Measurements from ENCODE around the gene AURKB. TPM values are rescaled to one million over a fixed set of nuclear protein-coding genes. Genes with fewer than 3 reads are reported as not detected.

Gene AURKB
- total and polyA plus RNA-seq, 2 of the 13 experiments (the other 11 are each of a cell fraction or from before 2014, with no cell fraction given): 29.5 to 75.3 TPM

DNA sequence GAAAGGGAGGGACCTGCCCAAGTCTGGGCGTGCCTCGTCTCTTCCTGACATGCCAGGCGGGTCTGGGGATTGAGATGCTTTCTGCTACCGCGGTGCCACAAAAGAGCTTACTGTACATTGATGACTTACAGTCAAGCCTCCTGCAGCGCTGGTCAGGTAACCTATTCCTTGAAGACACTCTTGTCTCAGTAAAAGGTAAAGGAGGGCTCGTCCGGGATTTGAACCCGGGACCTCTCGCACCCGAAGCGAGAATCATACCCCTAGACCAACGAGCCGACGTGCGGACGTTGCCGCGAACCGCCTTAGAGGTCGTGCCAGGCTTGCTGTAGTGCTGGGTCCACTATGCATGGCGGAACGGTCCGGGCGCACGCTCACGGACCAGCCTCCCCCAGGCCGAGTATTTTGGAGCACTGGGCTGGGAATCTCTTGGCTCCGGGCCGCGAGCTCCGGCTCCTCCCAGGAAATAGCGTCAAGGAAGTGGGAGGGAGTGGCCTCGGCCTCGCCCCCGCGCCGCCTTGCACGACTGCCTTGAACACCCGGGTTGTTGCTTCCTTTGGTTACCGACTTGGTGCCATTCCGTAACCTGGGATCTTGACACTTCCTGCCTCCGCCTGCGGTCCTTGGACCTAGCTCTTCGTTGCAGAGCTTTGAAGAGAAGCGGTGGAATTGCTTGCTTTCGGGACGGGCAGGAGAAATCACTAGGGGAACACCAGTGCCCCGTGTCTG is 12.4 kb upstream of the AURKB start (continued):
- TF ChIP-seq, protein P1, sequence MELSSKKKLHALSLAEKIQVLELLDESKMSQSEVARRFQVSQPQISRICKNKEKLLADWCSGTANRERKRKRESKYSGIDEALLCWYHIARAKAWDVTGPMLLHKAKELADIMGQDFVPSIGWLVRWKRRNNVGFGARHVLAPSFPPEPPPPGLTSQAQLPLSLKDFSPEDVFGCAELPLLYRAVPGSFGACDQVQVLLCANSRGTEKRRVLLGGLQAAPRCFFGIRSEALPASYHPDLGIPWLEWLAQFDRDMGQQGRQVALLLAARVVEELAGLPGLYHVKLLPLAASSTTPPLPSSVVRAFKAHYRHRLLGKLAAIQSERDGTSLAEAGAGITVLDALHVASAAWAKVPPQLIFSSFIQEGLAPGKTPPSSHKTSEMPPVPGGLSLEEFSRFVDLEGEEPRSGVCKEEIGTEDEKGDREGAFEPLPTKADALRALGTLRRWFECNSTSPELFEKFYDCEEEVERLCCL (CRISPR knock-in tag; IDR thresholded peaks at IDR 0.05; ENCODE audit: borderline replicate concordance): peak; percentile 57; the same call in 1 of the 2 replicates
- TF ChIP-seq GLI4 (CRISPR knock-in tag; IDR thresholded peaks at IDR 0.05; ENCODE audit: borderline replicate concordance) (0 out of 2 replicates have a peak, but pooled peaks have one; percentile 16), HOXA9 (CRISPR knock-in tag; IDR thresholded peaks at IDR 0.05; ENCODE audit: borderline replicate concordance) (no peak), CCAR2 (optimal IDR thresholded peaks at IDR 0.05; ENCODE audit: low read depth, low read length) (no peak), ZBTB7A (CRISPR knock-in tag; IDR thresholded peaks at IDR 0.05) (no peak), FOXM1 (CRISPR knock-in tag; IDR thresholded peaks at IDR 0.05) (no peak), SNAPC2 (CRISPR knock-in tag; IDR thresholded peaks at IDR 0.05) (peak; percentile 32; the same call in 1 of the 2 replicates), ZSCAN25 (CRISPR knock-in tag; IDR thresholded peaks at IDR 0.05) (no peak), MYC (CRISPR knock-in tag; IDR thresholded peaks at IDR 0.05; ENCODE audit: borderline replicate concordance) (peak; percentile 63), ZSCAN21 (CRISPR knock-in tag; IDR thresholded peaks at IDR 0.05; ENCODE audit: borderline replicate concordance) (peak; percentile 52; the same call in 1 of the 2 replicates), THYN1 (CRISPR knock-in tag; IDR thresholded peaks at IDR 0.05; ENCODE audit: borderline replicate concordance, low read depth) (0 out of 2 replicates have a peak, but pooled peaks have one; percentile 61), FOXC1 (CRISPR knock-in tag; IDR thresholded peaks at IDR 0.05; ENCODE audit: borderline replicate concordance) (peak; percentile 85), ARNTL (CRISPR knock-in tag; IDR thresholded peaks at IDR 0.05) (peak; percentile 15; the same call in 1 of the 2 replicates), SIX4 (CRISPR knock-in tag; IDR thresholded peaks at IDR 0.05) (0 out of 2 replicates have a peak, but pooled peaks have one; percentile 22), ZNF7 (CRISPR knock-in tag; IDR thresholded peaks at IDR 0.05) (no peak; the same call in 1 of the 2 replicates), MBD4 (IDR thresholded peaks at IDR 0.05; ENCODE audit: borderline replicate concordance, low read length) (0 out of 2 replicates have a peak, but pooled peaks have one; percentile 3), GATA4 (IDR thresholded peaks at IDR 0.05; ENCODE audit: borderline replicate concordance, low read depth) (0 out of 2 replicates have a peak, but pooled peaks have one; percentile 20), KLF6 (CRISPR knock-in tag; IDR thresholded peaks at IDR 0.05) (no peak)
- TF ChIP-seq, protein P2, sequence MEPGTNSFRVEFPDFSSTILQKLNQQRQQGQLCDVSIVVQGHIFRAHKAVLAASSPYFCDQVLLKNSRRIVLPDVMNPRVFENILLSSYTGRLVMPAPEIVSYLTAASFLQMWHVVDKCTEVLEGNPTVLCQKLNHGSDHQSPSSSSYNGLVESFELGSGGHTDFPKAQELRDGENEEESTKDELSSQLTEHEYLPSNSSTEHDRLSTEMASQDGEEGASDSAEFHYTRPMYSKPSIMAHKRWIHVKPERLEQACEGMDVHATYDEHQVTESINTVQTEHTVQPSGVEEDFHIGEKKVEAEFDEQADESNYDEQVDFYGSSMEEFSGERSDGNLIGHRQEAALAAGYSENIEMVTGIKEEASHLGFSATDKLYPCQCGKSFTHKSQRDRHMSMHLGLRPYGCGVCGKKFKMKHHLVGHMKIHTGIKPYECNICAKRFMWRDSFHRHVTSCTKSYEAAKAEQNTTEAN (CRISPR knock-in tag; conservative IDR thresholded peaks at IDR 0.05): peak; percentile 72
- TF ChIP-seq, protein P3, sequence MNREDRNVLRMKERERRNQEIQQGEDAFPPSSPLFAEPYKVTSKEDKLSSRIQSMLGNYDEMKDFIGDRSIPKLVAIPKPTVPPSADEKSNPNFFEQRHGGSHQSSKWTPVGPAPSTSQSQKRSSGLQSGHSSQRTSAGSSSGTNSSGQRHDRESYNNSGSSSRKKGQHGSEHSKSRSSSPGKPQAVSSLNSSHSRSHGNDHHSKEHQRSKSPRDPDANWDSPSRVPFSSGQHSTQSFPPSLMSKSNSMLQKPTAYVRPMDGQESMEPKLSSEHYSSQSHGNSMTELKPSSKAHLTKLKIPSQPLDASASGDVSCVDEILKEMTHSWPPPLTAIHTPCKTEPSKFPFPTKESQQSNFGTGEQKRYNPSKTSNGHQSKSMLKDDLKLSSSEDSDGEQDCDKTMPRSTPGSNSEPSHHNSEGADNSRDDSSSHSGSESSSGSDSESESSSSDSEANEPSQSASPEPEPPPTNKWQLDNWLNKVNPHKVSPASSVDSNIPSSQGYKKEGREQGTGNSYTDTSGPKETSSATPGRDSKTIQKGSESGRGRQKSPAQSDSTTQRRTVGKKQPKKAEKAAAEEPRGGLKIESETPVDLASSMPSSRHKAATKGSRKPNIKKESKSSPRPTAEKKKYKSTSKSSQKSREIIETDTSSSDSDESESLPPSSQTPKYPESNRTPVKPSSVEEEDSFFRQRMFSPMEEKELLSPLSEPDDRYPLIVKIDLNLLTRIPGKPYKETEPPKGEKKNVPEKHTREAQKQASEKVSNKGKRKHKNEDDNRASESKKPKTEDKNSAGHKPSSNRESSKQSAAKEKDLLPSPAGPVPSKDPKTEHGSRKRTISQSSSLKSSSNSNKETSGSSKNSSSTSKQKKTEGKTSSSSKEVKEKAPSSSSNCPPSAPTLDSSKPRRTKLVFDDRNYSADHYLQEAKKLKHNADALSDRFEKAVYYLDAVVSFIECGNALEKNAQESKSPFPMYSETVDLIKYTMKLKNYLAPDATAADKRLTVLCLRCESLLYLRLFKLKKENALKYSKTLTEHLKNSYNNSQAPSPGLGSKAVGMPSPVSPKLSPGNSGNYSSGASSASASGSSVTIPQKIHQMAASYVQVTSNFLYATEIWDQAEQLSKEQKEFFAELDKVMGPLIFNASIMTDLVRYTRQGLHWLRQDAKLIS (CRISPR knock-in tag; IDR thresholded peaks at IDR 0.05): no peak; the same call in 1 of the 2 replicates
- TF ChIP-seq, protein P4, sequence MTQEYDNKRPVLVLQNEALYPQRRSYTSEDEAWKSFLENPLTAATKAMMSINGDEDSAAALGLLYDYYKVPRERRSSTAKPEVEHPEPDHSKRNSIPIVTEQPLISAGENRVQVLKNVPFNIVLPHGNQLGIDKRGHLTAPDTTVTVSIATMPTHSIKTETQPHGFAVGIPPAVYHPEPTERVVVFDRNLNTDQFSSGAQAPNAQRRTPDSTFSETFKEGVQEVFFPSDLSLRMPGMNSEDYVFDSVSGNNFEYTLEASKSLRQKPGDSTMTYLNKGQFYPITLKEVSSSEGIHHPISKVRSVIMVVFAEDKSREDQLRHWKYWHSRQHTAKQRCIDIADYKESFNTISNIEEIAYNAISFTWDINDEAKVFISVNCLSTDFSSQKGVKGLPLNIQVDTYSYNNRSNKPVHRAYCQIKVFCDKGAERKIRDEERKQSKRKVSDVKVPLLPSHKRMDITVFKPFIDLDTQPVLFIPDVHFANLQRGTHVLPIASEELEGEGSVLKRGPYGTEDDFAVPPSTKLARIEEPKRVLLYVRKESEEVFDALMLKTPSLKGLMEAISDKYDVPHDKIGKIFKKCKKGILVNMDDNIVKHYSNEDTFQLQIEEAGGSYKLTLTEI (CRISPR knock-in tag; conservative IDR thresholded peaks at IDR 0.05): no peak

Data from HepG2 (cell line).